ENCODE measurements around the gene NUDT1. TPM values are rescaled to one million over a fixed set of nuclear protein-coding genes. Genes with fewer than 3 reads are reported as not detected.
A peak's percentile ranks its signal among the peaks of the same experiment; 100 is the strongest.

Gene NUDT1
- polyA plus RNA-seq, 1 donor from 2014 or later = 52.1 TPM

- H3K4me3 Mint-ChIP-seq = peak overlapping the region in 3 of 4 donors; percentile 42 to 75 (median 58)
- H3K27ac Mint-ChIP-seq = peak overlapping the region; percentile 69 to 85 (median 81)
- H3K27me3 Mint-ChIP-seq = no peaks in the 10 kb centered on the region
- peaks cover 42 to 46% (median 44%) of the 10 kb centered on the region in 3 donors for H3K4me1 Mint-ChIP-seq
- H3K36me3 Mint-ChIP-seq = peaks cover 8% of the 10 kb centered on the region
- peaks cover 0 to 3% (median 0%) of the 10 kb centered on the region in 3 donors for H3K9me3 Mint-ChIP-seq
Observed at GRCh38 chr7:2295936-2296620, 54.1 kb downstream of the NUDT1 start.

- Mint-ChIP-seq H3K4me1 (peaks cover 49% of the 10 kb centered on the region in 3 donors), H3K9me3 (peaks cover 0 to 3% (median 0%) of the 10 kb centered on the region in 3 donors), H3K36me3 (peaks cover 5% of the 10 kb centered on the region), H3K27me3 (no peaks in the 10 kb centered on the region), H3K4me3 (peak overlapping the region in 3 of 4 donors; percentile 34 to 75 (median 50)), H3K27ac (peak overlapping the region; percentile 69 to 85 (median 81))
Observed at GRCh38 chr7:2296832-2297231, 54.8 kb downstream of the NUDT1 start.

DNA sequence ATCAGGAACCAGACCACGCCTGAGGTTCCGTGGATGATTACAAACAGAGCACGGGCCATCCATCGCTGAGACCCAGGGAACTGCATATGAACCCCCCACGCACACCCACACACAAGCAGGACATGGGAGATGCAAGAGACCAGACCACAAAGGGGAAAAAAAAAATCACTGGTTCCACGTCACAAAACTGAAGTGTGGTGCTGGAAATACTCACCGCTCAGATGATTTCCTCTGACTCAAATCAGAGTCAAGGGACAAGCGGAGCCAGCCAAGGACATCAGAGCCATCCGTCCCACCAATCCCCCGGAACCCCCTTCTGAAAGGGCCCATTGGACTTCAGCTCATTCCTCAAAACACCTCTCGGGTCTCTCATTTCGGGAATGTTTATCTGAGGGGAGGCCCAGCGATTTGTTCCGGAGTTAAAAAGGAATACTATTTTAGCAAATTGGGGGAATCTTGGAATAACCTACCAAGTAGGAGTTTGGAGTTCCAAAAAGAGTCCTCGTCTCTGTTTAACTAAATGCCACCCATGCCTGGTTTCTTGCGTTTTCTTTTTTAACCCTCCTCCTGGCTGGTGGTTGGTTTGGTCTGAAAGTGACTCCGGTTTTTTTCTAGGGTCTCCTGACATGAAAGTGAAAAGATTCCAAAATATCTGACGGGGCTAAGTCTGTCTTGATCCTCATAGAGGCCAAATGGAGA is 57.3 kb downstream of the NUDT1 start:
- Mint-ChIP-seq H3K27ac (peak overlapping the region; percentile 81 to 96 (median 90)), H3K4me1 (peaks cover 48 to 49% (median 48%) of the 10 kb centered on the region in 3 donors)

GRCh38 chr7:2299870-2300512 is 58.0 kb downstream of the NUDT1 start:
- H3K4me3 Mint-ChIP-seq = peak overlapping the region; percentile 67 to 93 (median 87)
- H3K36me3 Mint-ChIP-seq = peaks cover 5% of the 10 kb centered on the region
- peak overlapping the region; percentile 81 to 96 (median 90) for H3K27ac Mint-ChIP-seq
- peaks cover 0 to 3% (median 0%) of the 10 kb centered on the region in 3 donors for H3K9me3 Mint-ChIP-seq
- peaks cover 48 to 49% (median 48%) of the 10 kb centered on the region in 3 donors for H3K4me1 Mint-ChIP-seq
- no peaks in the 10 kb centered on the region for H3K27me3 Mint-ChIP-seq

More for the DNA sequence above, 57.3 kb downstream of the NUDT1 start:
- peak overlapping the region; percentile 67 to 93 (median 87) for H3K4me3 Mint-ChIP-seq
- no peaks in the 10 kb centered on the region for H3K27me3 Mint-ChIP-seq
- H3K36me3 Mint-ChIP-seq = peaks cover 5% of the 10 kb centered on the region
- peaks cover 0 to 3% (median 0%) of the 10 kb centered on the region in 3 donors for H3K9me3 Mint-ChIP-seq

Other genes starting within 250 kb of the NUDT1 start
- 133 TPM for gene MAD1L1, start 9.3 kb upstream of the NUDT1 start, polyA plus RNA-seq
- 67.8 TPM for gene MRM2, start within 50 bp of the NUDT1 start, polyA plus RNA-seq
- gene SNX8, start 72.2 kb downstream of the NUDT1 start, polyA plus RNA-seq = 61.3 TPM
- gene EIF3B, start 112.6 kb downstream of the NUDT1 start, polyA plus RNA-seq = 84.4 TPM
- 24.9 TPM for gene CHST12, start 161.4 kb downstream of the NUDT1 start, polyA plus RNA-seq
- not detected for gene GRIFIN, start 234.2 kb downstream of the NUDT1 start, polyA plus RNA-seq